ENCODE data around the gene LGALS4.
"Not testable (repeated sequence)": the region's sequence is repeated elsewhere in the genome, so short reads cannot be mapped to it uniquely, and the experiment has no call there.

Gene LGALS4

GRCh38 chr19:38821230-38821825, 8.6 kb upstream of the LGALS4 start:
- DNase-seq (ENCODE audit: low spot score), result not testable (repeated sequence)

- DNase-seq (ENCODE audit: low spot score), result peak; percentile 98
Observed at GRCh38 chr19:38819231-38819920, 6.6 kb upstream of the LGALS4 start.

- DNase-seq (ENCODE audit: low spot score), result no peak
Observed at GRCh38 chr19:38817081-38817480, 4.3 kb upstream of the LGALS4 start.

- DNase-seq (ENCODE audit: low spot score), result no peak
Observed at GRCh38 chr19:38816131-38816750, 3.5 kb upstream of the LGALS4 start.

- DNase-seq (ENCODE audit: low spot score), result peak; percentile 21
Observed at GRCh38 chr19:38815059-38816001, 2.6 kb upstream of the LGALS4 start.

GRCh38 chr19:38813932-38814331, 1.2 kb upstream of the LGALS4 start:
- not testable (repeated sequence) for DNase-seq (ENCODE audit: low spot score)

GRCh38 chr19:38813323-38813722, 578 bp upstream of the LGALS4 start:
- DNase-seq (ENCODE audit: low spot score), result no peak

- peak; percentile 12 for DNase-seq (ENCODE audit: low spot score)
Observed at GRCh38 chr19:38812009-38812840, 520 bp downstream of the LGALS4 start.

- peak; percentile 6 for DNase-seq (ENCODE audit: low spot score)
Observed at GRCh38 chr19:38809592-38810252, 3.0 kb downstream of the LGALS4 start.

GRCh38 chr19:38808741-38809140, 4.0 kb downstream of the LGALS4 start:
- DNase-seq (ENCODE audit: low spot score), result no peak

GRCh38 chr19:38807374-38808098, 5.2 kb downstream of the LGALS4 start:
- not testable (repeated sequence) for DNase-seq (ENCODE audit: low spot score)

GRCh38 chr19:38806371-38806770, 6.4 kb downstream of the LGALS4 start:
- DNase-seq (ENCODE audit: low spot score), result peak; percentile 15

GRCh38 chr19:38805180-38805579, 7.6 kb downstream of the LGALS4 start:
- no peak for DNase-seq (ENCODE audit: low spot score)

GRCh38 chr19:38803543-38803942, 9.2 kb downstream of the LGALS4 start:
- DNase-seq (ENCODE audit: low spot score), result no peak

- DNase-seq (ENCODE audit: low spot score), result no peak
Observed at GRCh38 chr19:38801359-38802095, 11.2 kb downstream of the LGALS4 start.

GRCh38 chr19:38800577-38801347, 12.0 kb downstream of the LGALS4 start:
- DNase-seq (ENCODE audit: low spot score), result no peak

GRCh38 chr19:38799104-38799503, 13.6 kb downstream of the LGALS4 start:
- DNase-seq (ENCODE audit: low spot score), result no peak

- not testable (repeated sequence) for DNase-seq (ENCODE audit: low spot score)
Observed at GRCh38 chr19:38797781-38798180, 15.0 kb downstream of the LGALS4 start.

- DNase-seq (ENCODE audit: low spot score), result no peak
Observed at GRCh38 chr19:38796154-38796553, 16.6 kb downstream of the LGALS4 start.

Data from HuH-7 (cell line).